ENCODE results near the gene FOXO6.

The FOXO6 gene

DNA sequence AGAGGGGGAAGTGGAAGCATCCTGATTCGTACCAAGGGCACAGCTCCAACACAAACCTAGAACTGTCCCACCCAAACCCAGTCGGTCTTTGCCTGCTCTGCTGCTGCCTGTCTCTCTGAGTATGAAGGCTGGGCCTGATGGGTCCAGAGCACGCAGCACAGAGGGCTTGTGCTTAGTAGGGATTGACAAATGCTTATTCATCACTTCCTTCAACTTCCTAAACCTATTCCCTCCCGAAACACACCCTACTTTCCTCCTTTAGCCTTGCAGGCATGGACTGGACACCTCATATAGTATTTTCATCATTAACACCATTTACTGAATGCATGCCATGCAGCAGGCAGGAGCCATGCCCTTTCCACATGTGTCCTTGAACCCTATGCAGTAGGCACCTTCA lies 31.3 kb downstream of the FOXO6 start:
- ChIA-PET CTCF (interaction anchor here (1.4 to 3.6 kb wide), 3 partner anchors 9 to 41 kb away, joined by 3 to 19 read pairs (median 5); no protein-coding TSS in a partner anchor), POLR2A (no interaction called here)
- DNase-seq (ENCODE audit: low read depth, low spot score) = no peak
- no peak overlapping the region for H3K4me3 ChIP-seq (ENCODE audit: low read depth, low read length)
- TF ChIP-seq, protein P1, sequence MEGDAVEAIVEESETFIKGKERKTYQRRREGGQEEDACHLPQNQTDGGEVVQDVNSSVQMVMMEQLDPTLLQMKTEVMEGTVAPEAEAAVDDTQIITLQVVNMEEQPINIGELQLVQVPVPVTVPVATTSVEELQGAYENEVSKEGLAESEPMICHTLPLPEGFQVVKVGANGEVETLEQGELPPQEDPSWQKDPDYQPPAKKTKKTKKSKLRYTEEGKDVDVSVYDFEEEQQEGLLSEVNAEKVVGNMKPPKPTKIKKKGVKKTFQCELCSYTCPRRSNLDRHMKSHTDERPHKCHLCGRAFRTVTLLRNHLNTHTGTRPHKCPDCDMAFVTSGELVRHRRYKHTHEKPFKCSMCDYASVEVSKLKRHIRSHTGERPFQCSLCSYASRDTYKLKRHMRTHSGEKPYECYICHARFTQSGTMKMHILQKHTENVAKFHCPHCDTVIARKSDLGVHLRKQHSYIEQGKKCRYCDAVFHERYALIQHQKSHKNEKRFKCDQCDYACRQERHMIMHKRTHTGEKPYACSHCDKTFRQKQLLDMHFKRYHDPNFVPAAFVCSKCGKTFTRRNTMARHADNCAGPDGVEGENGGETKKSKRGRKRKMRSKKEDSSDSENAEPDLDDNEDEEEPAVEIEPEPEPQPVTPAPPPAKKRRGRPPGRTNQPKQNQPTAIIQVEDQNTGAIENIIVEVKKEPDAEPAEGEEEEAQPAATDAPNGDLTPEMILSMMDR (IDR thresholded peaks at IDR 0.05; ENCODE audit: insufficient read depth, low read length, missing control alignments) = no peak

DNA sequence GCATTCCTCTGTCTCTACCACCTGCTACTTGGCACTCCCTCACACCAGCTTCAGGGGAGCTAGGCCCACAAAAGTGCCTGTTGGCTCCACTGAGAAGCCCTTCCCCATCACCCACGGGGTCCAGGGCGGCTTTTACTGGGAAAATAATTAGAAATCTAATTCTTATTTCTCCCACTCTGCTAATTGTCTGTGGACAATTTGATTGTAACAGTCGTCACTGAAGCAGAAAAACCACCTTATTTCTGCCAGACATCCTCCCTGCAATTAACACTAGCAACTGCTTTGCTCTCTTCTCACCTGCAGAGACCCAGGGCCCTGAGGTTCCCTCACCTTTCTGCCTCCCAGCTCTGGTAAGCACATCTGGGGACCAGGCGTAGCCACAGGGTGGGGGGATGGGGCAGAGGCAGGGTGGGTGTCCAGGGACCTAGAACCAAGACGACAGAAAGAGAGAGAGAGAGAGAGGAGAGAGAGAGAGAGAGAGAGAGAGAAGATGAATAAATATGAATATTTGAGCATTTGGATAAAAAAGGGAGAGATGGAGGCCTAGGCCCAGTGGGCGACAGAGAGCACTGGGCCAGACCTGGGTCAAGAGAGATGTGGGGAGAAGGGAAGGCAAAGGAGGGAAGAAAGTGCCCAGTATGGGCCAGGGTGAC lies 32.6 kb downstream of the FOXO6 start:
- TF ChIP-seq, protein P1 (IDR thresholded peaks at IDR 0.05; ENCODE audit: insufficient read depth, low read length, missing control alignments) = no peak
- POLR2A ChIA-PET = no interaction called here
- CTCF ChIA-PET = interaction anchor here (1.1 to 3.6 kb wide), 5 partner anchors 10 to 112 kb away, joined by 3 to 19 read pairs (median 4); no protein-coding TSS in a partner anchor

DNA sequence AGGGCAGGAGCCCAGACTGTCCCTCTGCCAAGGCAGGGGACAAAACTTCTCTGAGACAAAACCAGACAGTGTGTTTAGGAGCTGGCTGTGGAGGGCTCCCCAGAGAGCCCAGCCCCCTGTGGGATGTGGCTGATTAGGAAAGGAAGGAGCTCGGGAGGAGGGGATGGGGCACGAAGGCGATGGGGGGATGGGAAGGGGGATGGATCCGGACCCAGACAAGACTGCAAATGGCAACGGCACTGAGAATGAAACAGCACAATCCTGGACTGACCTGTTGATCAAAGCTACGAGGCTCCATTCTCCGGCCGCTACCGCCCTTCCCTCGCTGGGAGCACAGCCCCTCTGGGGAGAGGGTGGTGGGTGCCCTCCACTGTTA lies 33.1 kb downstream of the FOXO6 start:
- no peak for DNase-seq (ENCODE audit: low read depth, low spot score)
- ChIA-PET POLR2A (no interaction called here), CTCF (interaction anchor here (1.0 to 3.6 kb wide), 4 partner anchors 20 to 112 kb away, joined by 3 to 19 read pairs (median 4); no protein-coding TSS in a partner anchor)
- no peak overlapping the region for H3K4me3 ChIP-seq (ENCODE audit: low read depth, low read length)
- TF ChIP-seq, protein P1 (IDR thresholded peaks at IDR 0.05; ENCODE audit: insufficient read depth, low read length, missing control alignments) = no peak

More for the DNA sequence above, 32.6 kb downstream of the FOXO6 start:
- DNase-seq (ENCODE audit: low read depth, low spot score) = no peak
- H3K4me3 ChIP-seq (ENCODE audit: low read depth, low read length) = no peak overlapping the region

DNA sequence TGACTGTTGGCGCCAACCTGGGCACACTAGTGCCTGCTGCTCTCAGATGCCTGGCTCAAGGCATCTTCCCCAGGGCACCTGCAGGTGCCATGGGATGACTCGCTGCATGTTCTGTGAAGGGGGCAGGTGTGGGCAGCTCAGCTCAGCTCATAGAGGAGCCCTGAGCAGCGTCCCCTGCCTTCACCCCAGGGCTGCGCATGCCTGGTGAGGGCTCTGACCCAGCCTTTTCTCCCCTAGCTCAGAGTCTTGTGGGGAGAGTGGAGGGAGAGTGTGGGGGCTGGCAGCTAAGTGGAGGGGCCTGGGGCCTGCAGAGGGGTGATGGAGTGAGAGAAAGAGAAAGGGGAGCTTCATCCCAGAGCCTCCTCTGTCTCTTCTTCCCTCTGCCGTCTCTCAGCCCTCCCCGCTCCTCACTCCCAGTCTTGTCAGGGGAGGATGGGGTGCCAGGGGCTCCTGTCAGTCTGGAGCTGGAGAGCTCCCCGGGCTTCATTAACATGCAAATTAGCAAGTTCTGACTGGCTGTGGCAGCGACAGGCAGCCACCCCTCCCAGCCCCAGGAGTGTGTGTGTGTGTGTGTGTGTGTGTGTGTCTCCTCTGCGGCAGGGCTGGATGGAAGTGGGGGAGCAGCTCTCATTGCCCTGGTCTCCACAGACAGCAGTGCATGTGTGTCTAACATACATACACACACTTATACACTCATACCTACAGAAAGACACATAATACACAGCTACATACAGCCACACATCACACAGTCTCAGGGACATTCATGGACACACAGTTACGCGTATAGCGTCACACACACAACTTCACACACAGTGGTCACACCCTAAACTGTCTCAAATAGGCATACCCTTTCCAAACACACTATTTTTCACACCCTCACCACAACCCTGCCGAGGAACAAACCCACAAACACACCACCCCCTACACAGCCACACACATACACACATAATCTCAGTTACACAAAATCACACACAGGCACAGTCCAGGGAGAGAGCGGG lies 34.0 kb downstream of the FOXO6 start:
- TF ChIP-seq, protein P1 (IDR thresholded peaks at IDR 0.05; ENCODE audit: insufficient read depth, low read length, missing control alignments) = no peak
- CTCF ChIA-PET = interaction anchor here (1.0 to 3.6 kb wide), 4 partner anchors 19 to 113 kb away, joined by 3 to 19 read pairs (median 4); no protein-coding TSS in a partner anchor

DNA sequence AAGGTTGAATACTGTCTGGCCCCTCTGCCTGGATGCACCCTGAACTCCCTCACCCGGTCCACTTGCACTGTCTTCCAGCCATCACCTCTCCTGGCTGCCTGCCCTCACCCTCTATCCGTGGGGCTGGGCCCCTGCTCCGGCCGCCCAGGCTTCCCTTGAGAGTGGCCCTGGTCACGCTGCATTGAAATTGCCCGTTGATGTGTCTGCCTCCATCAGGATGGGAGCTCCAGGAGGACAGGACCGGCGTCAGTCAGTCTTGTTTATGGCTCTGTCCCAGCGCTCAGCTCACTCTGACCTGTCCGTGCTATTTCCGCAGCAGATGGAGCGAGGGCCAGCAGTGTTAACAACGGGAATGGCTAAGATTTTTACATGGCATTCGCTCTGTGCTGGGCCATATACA lies 34.9 kb downstream of the FOXO6 start:
- TF ChIP-seq, protein P1 (IDR thresholded peaks at IDR 0.05; ENCODE audit: insufficient read depth, low read length, missing control alignments) = no peak
- POLR2A ChIA-PET = no interaction called here
- no peak overlapping the region for H3K4me3 ChIP-seq (ENCODE audit: low read depth, low read length)
- CTCF ChIA-PET = interaction anchor here (3.6 kb wide), 1 partner anchor 22 kb away, joined by 19 read pairs; no protein-coding TSS in a partner anchor
- DNase-seq (ENCODE audit: low read depth, low spot score) = no peak

More for the DNA sequence above, 34.0 kb downstream of the FOXO6 start:
- DNase-seq (ENCODE audit: low read depth, low spot score) = no peak
- POLR2A ChIA-PET = no interaction called here
- no peak overlapping the region for H3K4me3 ChIP-seq (ENCODE audit: low read depth, low read length)

DNA sequence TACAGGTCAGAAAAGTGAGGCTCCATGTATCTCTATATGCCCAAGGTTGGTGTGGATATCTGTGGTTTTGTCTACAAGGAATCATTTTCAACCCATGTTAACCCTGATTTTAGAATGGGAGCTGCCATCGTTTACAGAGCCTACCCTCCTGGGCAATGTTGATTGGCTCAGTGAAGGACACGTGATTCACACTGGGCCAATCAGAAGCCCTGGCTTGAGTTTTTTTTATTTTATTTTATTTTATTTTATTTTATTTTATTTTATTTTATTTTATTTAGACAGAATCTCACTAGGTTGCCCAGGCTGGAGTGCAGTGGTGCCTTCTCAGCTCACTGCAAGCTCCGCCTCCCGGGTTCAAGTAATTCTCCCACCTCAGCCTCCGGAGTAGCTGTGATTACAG lies 35.8 kb downstream of the FOXO6 start:
- DNase-seq (ENCODE audit: low read depth, low spot score) = no peak
- ChIA-PET POLR2A (no interaction called here), CTCF (interaction anchor here (1.1 to 1.2 kb wide), 2 partner anchors 20 to 126 kb away, joined by 3 to 5 read pairs; no protein-coding TSS in a partner anchor)
- H3K4me3 ChIP-seq (ENCODE audit: low read depth, low read length) = no peak overlapping the region
- TF ChIP-seq, protein P1 (IDR thresholded peaks at IDR 0.05; ENCODE audit: insufficient read depth, low read length, missing control alignments) = no peak

Data from AG04449 (cell line).